GM19351 (cell line): ENCODE data around the gene TEX9.

Experiments used
- ATAC-seq: cut with Tn5 transposase; IDR thresholded peaks from one replicate; pipeline ENCODE4 v1.9.1; 2021; ENCODE audit warnings: mild to moderate bottlenecking, moderate library complexity; ENCODE audit not compliant: unreplicated experiment

Gene TEX9

GRCh38 chr15:56440214-56440770 is 75.1 kb downstream of the TEX9 start:
- ATAC-seq, result no peak

GRCh38 chr15:56442354-56442753 is 77.1 kb downstream of the TEX9 start:
- ATAC-seq, result no peak

- no peak for ATAC-seq
Measured at GRCh38 chr15:56445746-56446145, 80.5 kb downstream of the TEX9 start.

- ATAC-seq, result no peak
Measured at GRCh38 chr15:56454836-56455235, 89.6 kb downstream of the TEX9 start.

GRCh38 chr15:56456229-56456628 is 91.0 kb downstream of the TEX9 start:
- ATAC-seq, result no peak

- ATAC-seq, result no peak
Measured at GRCh38 chr15:56459096-56459495, 93.9 kb downstream of the TEX9 start.

GRCh38 chr15:56460071-56460470 is 94.8 kb downstream of the TEX9 start:
- ATAC-seq, result no peak

GRCh38 chr15:56460947-56461346 is 95.7 kb downstream of the TEX9 start:
- ATAC-seq, result no peak

GRCh38 chr15:56464893-56465520 is 99.8 kb downstream of the TEX9 start, which contains the start of gene MNS1:
MNS1 (minus strand) TSS chr15:56465137; CDS start chr15:56464972, 165 bp downstream.
- ATAC-seq, result peak; percentile 99

GRCh38 chr15:56467616-56468015 is 102.4 kb downstream of the TEX9 start:
- ATAC-seq, result no peak

- ATAC-seq, result peak; percentile 43
Measured at GRCh38 chr15:56468401-56468800, 103.2 kb downstream of the TEX9 start.

GRCh38 chr15:56469483-56469882 is 104.3 kb downstream of the TEX9 start:
- no peak for ATAC-seq

- no peak for ATAC-seq
Measured at GRCh38 chr15:56471440-56472069, 106.3 kb downstream of the TEX9 start.

GRCh38 chr15:56472278-56472677 is 107.1 kb downstream of the TEX9 start:
- no peak for ATAC-seq

GRCh38 chr15:56473017-56473416 is 107.8 kb downstream of the TEX9 start:
- no peak for ATAC-seq

GRCh38 chr15:56475351-56475750 is 110.1 kb downstream of the TEX9 start:
- no peak for ATAC-seq
